HG02973 (cell line): ENCODE measurements around the gene FOXO3B.
"Not testable (repeated sequence)": the region's sequence is repeated elsewhere in the genome, so short reads cannot be mapped to it uniquely, and the experiment has no call there.

Source experiments
- ATAC-seq: cut with Tn5 transposase; IDR thresholded peaks from one replicate; pipeline ENCODE4 v1.9.1; 2021; ENCODE audit warnings: moderate library complexity; ENCODE audit not compliant: unreplicated experiment

The FOXO3B gene

DNA sequence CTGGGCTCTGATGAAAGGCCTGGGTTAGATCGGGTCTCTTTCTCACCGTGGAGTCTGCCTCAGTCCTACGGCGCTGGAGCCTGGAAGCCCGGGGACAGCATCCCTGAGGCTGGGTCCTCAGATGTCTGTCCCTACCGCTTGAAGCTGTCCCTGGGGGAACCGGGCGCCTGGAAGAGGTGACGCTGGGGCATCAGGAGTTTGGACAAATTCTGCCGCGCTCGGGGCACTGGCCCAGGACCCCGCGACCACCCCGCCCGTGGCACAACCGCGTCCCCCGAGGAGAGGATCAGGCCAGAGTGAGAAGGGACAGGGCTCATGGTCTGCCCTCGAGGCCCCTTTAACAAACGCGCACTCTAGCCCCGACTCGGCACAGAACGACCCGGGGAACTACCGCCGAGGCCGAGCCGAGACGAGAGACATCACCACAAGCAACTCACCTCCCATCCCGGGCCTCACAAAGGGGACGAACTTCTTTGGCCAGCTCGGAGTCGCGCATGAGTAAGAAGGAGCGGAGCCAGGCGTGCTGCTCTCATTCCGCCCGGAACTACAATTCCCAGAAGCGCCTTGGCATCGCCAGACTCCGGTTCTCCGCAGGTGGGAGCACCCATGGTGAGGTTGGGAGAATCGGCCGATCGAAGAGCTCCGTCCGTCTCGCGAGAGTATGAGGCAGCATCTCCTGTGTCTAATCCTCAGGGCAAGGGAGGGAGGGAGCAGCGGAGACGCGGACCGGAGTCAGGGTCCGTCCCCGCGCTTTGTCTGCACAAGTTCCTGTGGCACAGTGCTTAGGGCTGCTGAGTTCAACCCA lies at the start of gene FOXO3B:
FOXO3B (minus strand) TSS at position 548 of the 805 bp plus-strand sequence. CDS start 663 bp downstream, outside the sequence.
- ATAC-seq = peak; percentile 81

DNA sequence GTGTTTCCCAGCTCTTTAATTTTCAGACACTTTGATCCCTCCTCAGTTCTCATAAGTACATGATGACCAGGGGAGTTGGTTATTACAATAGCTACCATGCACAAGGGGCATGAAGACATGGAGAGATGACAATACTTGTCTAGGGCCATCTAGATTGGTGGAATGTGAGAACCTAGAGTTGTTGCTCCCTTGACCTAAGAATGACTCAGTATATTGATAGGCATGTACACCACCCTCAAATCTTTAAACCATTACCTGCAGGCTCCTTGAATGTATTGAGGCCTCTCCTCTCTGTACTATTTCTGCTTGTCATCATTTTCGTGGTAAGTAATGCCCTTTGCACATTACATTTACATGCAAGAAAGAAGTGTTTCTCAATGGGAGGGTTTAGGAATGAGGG lies 41.4 kb upstream of the FOXO3B start:
- ATAC-seq = not testable (repeated sequence)

DNA sequence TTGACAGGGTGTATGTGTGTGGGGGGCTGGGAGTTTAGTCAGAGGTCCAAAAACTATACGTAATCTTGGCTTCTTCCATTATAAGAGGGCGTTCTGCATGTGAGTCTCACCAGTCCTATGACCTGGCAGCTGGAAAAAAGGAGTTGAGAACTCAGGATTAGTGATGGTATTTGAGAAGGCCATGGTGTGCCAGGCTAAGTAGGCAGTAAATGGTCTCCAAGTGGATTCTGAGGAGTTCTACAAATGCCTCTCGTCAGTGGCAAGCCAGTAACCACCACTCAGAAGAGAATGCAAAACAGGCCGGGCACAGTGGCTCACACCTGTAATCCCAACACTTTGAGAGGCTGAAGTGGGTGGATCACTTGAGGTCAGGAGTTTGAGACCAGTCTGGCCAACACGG lies 40.5 kb upstream of the FOXO3B start:
- not testable (repeated sequence) for ATAC-seq

GRCh38 chr17:18721775-18722547 lies 39.8 kb upstream of the FOXO3B start:
- not testable (repeated sequence) for ATAC-seq

- ATAC-seq = not testable (repeated sequence)
These were observed 37.5 kb upstream of the FOXO3B start for GRCh38 chr17:18719428-18720110.

- ATAC-seq = not testable (repeated sequence)
These were observed 36.7 kb upstream of the FOXO3B start for GRCh38 chr17:18718643-18719427.

GRCh38 chr17:18712354-18712999 lies 30.4 kb upstream of the FOXO3B start:
- not testable (repeated sequence) for ATAC-seq

DNA sequence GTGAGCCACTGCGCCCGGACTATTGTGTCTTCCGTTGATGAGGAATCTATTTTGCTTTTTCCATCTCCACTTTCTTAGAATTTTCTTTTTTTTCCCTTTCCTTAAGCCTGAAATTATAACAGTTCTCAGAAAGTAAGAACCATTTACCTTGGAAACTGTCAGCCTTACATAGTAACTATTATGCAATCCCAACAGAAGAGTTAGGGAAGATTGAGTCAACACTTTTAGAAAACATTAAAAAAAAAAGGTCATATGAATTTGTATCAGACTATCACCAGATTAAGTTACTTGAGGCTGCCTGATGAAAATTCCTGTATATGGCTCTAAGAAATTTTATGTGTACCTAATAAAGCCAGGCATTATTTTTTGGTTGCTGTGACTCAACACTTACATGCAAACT lies 26.1 kb upstream of the FOXO3B start:
- not testable (repeated sequence) for ATAC-seq

GRCh38 chr17:18705955-18706354 lies 23.8 kb upstream of the FOXO3B start:
- ATAC-seq = not testable (repeated sequence)

DNA sequence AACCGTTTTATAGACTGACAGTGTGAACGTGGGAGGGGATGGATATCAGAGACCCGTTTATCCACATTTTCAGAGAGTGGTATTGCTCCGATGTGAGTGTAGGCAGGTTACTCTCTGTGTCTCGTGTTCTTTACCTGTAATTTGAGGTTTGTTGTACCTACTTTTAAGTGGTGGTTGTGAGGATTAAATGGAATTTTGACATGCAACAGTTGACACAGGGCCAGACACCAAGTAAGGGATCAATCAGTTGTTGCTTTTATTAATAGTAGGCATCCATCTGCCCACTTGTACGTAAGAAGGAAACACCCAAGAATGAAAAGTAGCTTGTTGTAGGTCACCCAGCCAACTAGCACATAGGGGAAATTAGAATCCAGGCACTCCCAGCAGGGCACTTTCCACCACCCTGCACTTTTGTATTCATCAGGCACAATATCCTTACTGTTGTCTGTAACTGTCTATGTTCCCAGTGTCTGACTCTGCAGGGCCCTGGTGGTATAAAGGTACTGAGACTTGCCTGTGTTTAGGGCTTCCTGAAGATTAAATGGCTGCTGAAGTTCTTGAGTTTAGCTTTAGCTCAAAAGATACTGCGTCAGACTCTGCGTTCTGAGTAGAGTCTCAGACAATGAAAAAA lies 16.5 kb upstream of the FOXO3B start:
- not testable (repeated sequence) for ATAC-seq

GRCh38 chr17:18695143-18695542 lies 13.0 kb upstream of the FOXO3B start:
- ATAC-seq = not testable (repeated sequence)

DNA sequence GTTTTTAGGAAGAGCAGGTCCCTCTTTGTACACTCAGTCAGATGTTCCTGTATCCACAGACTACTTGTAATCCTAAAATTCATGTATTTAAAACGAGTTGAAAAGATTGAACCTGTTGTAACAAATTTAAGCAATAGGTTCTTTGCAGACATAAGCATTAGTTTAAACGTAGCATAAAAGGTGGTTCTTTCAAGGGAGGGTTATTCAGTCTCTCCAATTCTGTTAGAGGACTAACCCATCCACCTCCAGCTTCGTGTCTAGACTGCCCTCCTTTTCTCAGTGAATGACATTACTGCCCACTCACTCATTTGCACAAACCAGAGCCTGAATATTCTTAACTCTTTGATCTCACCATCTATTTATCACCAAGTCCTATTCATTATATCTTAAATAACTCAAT lies 554 bp upstream of the FOXO3B start:
- ATAC-seq = not testable (repeated sequence)

- ATAC-seq = not testable (repeated sequence)
These were observed 4.7 kb downstream of the FOXO3B start for GRCh38 chr17:18677381-18677780.

DNA sequence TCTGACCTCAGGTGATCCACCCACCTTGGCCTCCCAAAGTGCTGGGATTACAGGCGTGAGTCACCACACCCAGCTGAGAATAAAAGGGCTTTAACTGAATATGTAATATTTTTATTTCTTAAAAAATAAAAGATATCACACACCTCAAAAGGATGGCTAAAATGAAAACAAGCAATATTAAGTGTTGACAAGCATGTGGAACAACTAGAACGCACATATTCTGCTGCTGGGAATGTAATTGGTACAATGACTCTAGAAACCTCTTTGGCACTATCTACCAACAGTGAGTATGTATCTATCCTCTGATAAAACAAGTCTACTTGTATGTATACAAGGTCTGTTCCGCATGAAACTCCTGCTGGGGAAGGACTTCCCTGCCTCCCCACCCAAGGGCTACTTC lies 5.2 kb downstream of the FOXO3B start:
- ATAC-seq = not testable (repeated sequence)

DNA sequence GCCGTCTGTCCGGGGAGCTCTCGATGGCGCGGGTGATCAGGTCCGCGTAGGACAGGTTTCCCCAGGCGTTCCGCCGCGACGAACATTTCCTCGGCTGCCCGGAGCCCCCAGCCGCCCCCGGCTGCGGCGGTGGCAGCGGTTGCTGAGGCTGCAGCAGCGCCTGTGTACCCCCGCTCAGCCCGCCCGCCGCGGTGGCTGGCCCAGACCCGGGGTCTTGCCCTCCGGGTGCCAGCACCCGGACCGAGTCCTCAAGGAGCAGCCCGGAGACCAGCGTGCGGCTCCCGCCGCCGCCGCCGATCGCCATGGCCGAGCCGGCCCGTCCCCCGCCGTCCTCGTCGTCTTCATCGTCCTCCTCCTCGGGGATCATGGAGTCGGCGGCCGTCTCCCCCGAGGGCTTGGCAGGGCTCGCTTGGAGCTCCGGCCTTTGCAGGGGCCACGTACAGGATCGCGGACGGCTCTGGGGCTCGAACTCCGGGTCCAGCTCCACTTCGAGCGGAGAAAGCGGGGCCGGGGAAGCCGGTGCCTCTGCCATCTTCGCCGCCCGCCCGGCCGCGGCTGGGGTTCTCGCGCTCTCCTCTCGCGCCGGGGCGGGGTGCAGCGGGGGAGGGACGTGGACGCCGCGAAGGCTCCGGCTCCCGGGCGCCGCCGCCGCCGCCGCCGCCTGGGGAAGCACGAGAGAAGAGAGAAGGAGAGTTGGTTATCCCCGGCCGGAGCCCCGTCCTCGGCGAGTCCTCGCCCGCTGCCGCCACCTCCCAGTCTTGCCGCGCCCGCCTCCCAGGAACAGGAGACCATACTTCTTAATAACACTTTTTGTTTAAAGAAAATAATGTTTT lies 9.5 kb downstream of the FOXO3B start:
- ATAC-seq = not testable (repeated sequence)

GRCh38 chr17:18668625-18669024 lies 13.5 kb downstream of the FOXO3B start:
- ATAC-seq = not testable (repeated sequence)

DNA sequence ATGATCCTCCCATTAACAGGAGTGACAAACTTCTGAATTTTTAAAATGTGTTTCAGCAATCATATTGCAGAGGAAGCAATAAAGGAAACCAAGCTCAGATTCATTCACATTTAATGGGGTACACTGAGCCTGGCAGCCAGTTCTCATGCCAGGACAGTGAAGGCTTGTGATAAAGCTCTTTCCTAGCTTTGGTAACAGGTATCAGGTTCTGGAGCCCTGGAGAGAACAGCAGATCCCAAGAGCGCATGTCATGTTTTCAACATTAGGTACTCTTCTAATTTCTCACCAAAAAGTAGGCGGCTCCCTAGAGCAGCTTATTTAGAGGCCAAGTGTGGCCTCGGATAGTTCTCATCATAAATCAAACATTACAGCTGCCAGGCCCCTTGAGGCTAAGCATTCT lies 14.6 kb downstream of the FOXO3B start:
- not testable (repeated sequence) for ATAC-seq

GRCh38 chr17:18666326-18666725 lies 15.8 kb downstream of the FOXO3B start:
- not testable (repeated sequence) for ATAC-seq
